ENCODE results near the gene VIL1. TPM values are rescaled to one million over a fixed set of nuclear protein-coding genes. Genes with fewer than 3 reads are reported as not detected.

VIL1 gene
- total and polyA plus RNA-seq, 2 of the 13 experiments (the other 11 are each of a cell fraction or from before 2014, with no cell fraction given), result 287 to 301 TPM

GRCh38 chr2:218447072-218447471 lies 28.1 kb downstream of the VIL1 start (continued):
- TF ChIP-seq ZNF142 (CRISPR knock-in tag; IDR thresholded peaks at IDR 0.05) (no peak), KMT2B (CRISPR knock-in tag; IDR thresholded peaks at IDR 0.05) (no peak)

GRCh38 chr2:218448934-218449333 lies 30.0 kb downstream of the VIL1 start:
- WGBS (ENCODE audit: low lambda C conversion rate), result 53% methylated on average over 3 of the region's 3 CpGs
- Histone ChIP-seq H3K36me3 (replicated peaks in 1 of 2; ENCODE audit: control insufficient read depth in 1 of 2, insufficient read depth in 2 of 2, low read length in 2 of 2) (peaks cover 13 to 54% of the 10 kb centered on the region in 2 experiments), H3K79me2 (ENCODE audit: insufficient read depth, low read length) (no peaks in the 10 kb centered on the region), H3K27ac (ENCODE audit: extremely low read length, insufficient read depth, low read length) (no peak overlapping the region), H3K9me3 (ENCODE audit: low read length) (no peaks in the 10 kb centered on the region), H2AFZ (ENCODE audit: low read length) (no peak overlapping the region), H3K9ac (ENCODE audit: insufficient read depth, low read depth, low read length) (no peak overlapping the region), H3K27me3 (ENCODE audit: control insufficient read depth in 1 of 2, insufficient read depth in 2 of 2, low read length in 2 of 2) (no peaks in the 10 kb centered on the region), H3K4me3 (replicated peaks in 1 of 3; ENCODE audit: insufficient read depth in 1 of 3, low read depth in 2 of 3, low read length in 3 of 3) (no peak overlapping the region), H3K4me2 (ENCODE audit: low read depth, low read length) (no peak overlapping the region), H4K20me1 (ENCODE audit: insufficient read depth, low read length) (no peaks in the 10 kb centered on the region), H3K4me1 (ENCODE audit: insufficient read depth, low read length) (peaks cover 64% of the 10 kb centered on the region)
- no peak for FAIRE-seq
- peak; percentile 29 for ATAC-seq
- in situ Hi-C loops (cut with HindIII; ENCODE audit: extremely low pct_ligation_motif_present, low pct_unique_long_range_greater_than_20kb) (no loop called here), intact Hi-C loops (cut with micrococcal nuclease; ENCODE audit: unreplicated experiment) (no loop called here)
- peak; percentile 86 for DNase-seq (ENCODE audit: low spot score)
- ChIA-PET POLR2A (interaction anchor here (0.7 to 1.2 kb wide), 2 partner anchors 30 to 119 kb away, joined by 3 read pairs; partner anchors contain the start of genes USP37 and VIL1), CTCF (ENCODE audit: low intra/inter-chr PET ratio, low total read pairs) (no interaction called here)
- BruUV-seq (replicated peaks), result no TSS peak
- TF ChIP-seq ZNF383 (CRISPR knock-in tag; IDR thresholded peaks at IDR 0.05; ENCODE audit: borderline replicate concordance), result 0 out of 2 replicates have a peak, but pooled peaks have one; percentile 59
- TF ChIP-seq RBM39 (IDR thresholded peaks at IDR 0.05; ENCODE audit: low read depth, low read length, poor library complexity, severe bottlenecking), result no peak
- peak; percentile 78 for TF ChIP-seq ZEB1 (IDR thresholded peaks at IDR 0.05; ENCODE audit: insufficient replicate concordance, low read depth)
- TF ChIP-seq SNAPC4 (CRISPR knock-in tag; IDR thresholded peaks at IDR 0.05), result no peak
- peak; percentile 39; the same call in 1 of the 2 replicates for TF ChIP-seq CREM (IDR thresholded peaks at IDR 0.05)
- no peak for TF ChIP-seq CREM (CRISPR knock-in tag; IDR thresholded peaks at IDR 0.05)
- no peak for TF ChIP-seq SP1 (IDR thresholded peaks at IDR 0.05)
- TF ChIP-seq SP1 (CRISPR knock-in tag; IDR thresholded peaks at IDR 0.05), result no peak
- TF ChIP-seq GFI1 (CRISPR knock-in tag; IDR thresholded peaks at IDR 0.05; ENCODE audit: borderline replicate concordance), result peak; percentile 81

Data from HepG2 (cell line).